ENCODE results near the gene BAIAP2L1. TPM values are rescaled to one million over a fixed set of nuclear protein-coding genes. Genes with fewer than 3 reads are reported as not detected.

The BAIAP2L1 gene
- total RNA-seq, 2 experiments from 2014 or later: 0.33 to 0.61 TPM

GRCh38 chr7:98295467-98296192 lies 105.3 kb downstream of the BAIAP2L1 start:
- no peak for TF ChIP-seq CTCF (IDR thresholded peaks at IDR 0.05)
- no peaks in the 10 kb centered on the region for H3K9me3 Mint-ChIP-seq
- no peak overlapping the region for H3K27ac ChIP-seq (ENCODE audit: low read depth in 1 of 2, low read length in 2 of 2)
- DNase-seq (no peak), ATAC-seq (ENCODE audit: poor library complexity) (no peak)
- H3K4me3 Mint-ChIP-seq: no peak overlapping the region
- CTCF ChIA-PET: no interaction called here
- peaks cover 14% of the 10 kb centered on the region for H3K36me3 Mint-ChIP-seq (ENCODE audit: low read depth)
- POLR2A ChIA-PET: no interaction called here
- H3K4me3 ChIP-seq (ENCODE audit: low read length): no peak overlapping the region
- intact Hi-C loops (cut with DNase I, micrococcal nuclease): loop anchor here (5.0 to 10.0 kb wide), 2 partner anchors 449 to 452 kb away; no protein-coding TSS in a partner anchor
- H3K4me1 ChIP-seq (ENCODE audit: insufficient read depth, low read length): no peaks in the 10 kb centered on the region
- no peaks in the 10 kb centered on the region for H3K27me3 Mint-ChIP-seq
- peaks cover 21% of the 10 kb centered on the region for H3K36me3 ChIP-seq (ENCODE audit: insufficient read depth, low read length)
- no peaks in the 10 kb centered on the region for H3K4me1 Mint-ChIP-seq (ENCODE audit: low read depth)
- no peaks in the 10 kb centered on the region for H3K9me3 ChIP-seq (ENCODE audit: control insufficient read depth in 1 of 2, insufficient read depth in 1 of 2, low read length in 2 of 2)
- no peak overlapping the region for H3K27ac Mint-ChIP-seq
- no peaks in the 10 kb centered on the region for H3K27me3 ChIP-seq (ENCODE audit: control insufficient read depth in 1 of 2, insufficient read depth in 2 of 2, low read length in 2 of 2)

GRCh38 chr7:98294798-98295382 lies 106.0 kb downstream of the BAIAP2L1 start:
- POLR2A ChIA-PET: no interaction called here
- DNase-seq (peak in 4 of 14 experiments; percentile 15 to 48 (median 36)), ATAC-seq (ENCODE audit: poor library complexity) (peak; percentile 51)
- CTCF ChIA-PET: no interaction called here
- Histone ChIP-seq H3K36me3 (ENCODE audit: insufficient read depth, low read length) (peaks cover 21% of the 10 kb centered on the region), H3K4me3 (ENCODE audit: low read length) (no peak overlapping the region), H3K27ac (ENCODE audit: low read depth in 1 of 2, low read length in 2 of 2) (no peak overlapping the region), H3K4me1 (ENCODE audit: insufficient read depth, low read length) (no peaks in the 10 kb centered on the region), H3K9me3 (ENCODE audit: control insufficient read depth in 1 of 2, insufficient read depth in 1 of 2, low read length in 2 of 2) (no peaks in the 10 kb centered on the region), H3K27me3 (ENCODE audit: control insufficient read depth in 1 of 2, insufficient read depth in 2 of 2, low read length in 2 of 2) (no peaks in the 10 kb centered on the region)
- intact Hi-C loops (cut with DNase I, micrococcal nuclease): loop anchor here (5.0 to 10.0 kb wide), 2 partner anchors 450 to 452 kb away; no protein-coding TSS in a partner anchor
- Mint-ChIP-seq H3K27ac (no peak overlapping the region), H3K4me3 (no peak overlapping the region), H3K9me3 (no peaks in the 10 kb centered on the region), H3K4me1 (ENCODE audit: low read depth) (no peaks in the 10 kb centered on the region), H3K36me3 (ENCODE audit: low read depth) (peaks cover 14% of the 10 kb centered on the region), H3K27me3 (no peaks in the 10 kb centered on the region)
- peak; percentile 19 for TF ChIP-seq CTCF (IDR thresholded peaks at IDR 0.05)

- H3K27ac Mint-ChIP-seq: no peak overlapping the region
- TF ChIP-seq CTCF (IDR thresholded peaks at IDR 0.05): no peak
Observed at GRCh38 chr7:98294326-98294725, 106.6 kb downstream of the BAIAP2L1 start.

More at GRCh38 chr7:98294326-98294725, 106.6 kb downstream of the BAIAP2L1 start:
- intact Hi-C loops (cut with DNase I, micrococcal nuclease): loop anchor here in 1 of 2 experiments (10.0 kb wide), 1 partner anchor 450 kb away; no protein-coding TSS in a partner anchor
- DNase-seq (no peak), ATAC-seq (ENCODE audit: poor library complexity) (no peak)
- no peak overlapping the region for H3K27ac ChIP-seq (ENCODE audit: low read depth in 1 of 2, low read length in 2 of 2)
- H3K4me3 ChIP-seq (ENCODE audit: low read length): no peak overlapping the region
- no peaks in the 10 kb centered on the region for H3K9me3 Mint-ChIP-seq
- no peaks in the 10 kb centered on the region for H3K4me1 Mint-ChIP-seq (ENCODE audit: low read depth)
- H3K4me3 Mint-ChIP-seq: no peak overlapping the region
- ChIA-PET CTCF (no interaction called here), POLR2A (no interaction called here)
- peaks cover 14% of the 10 kb centered on the region for H3K36me3 Mint-ChIP-seq (ENCODE audit: low read depth)
- no peaks in the 10 kb centered on the region for H3K27me3 Mint-ChIP-seq
- no peaks in the 10 kb centered on the region for H3K9me3 ChIP-seq (ENCODE audit: control insufficient read depth in 1 of 2, insufficient read depth in 1 of 2, low read length in 2 of 2)
- H3K4me1 ChIP-seq (ENCODE audit: insufficient read depth, low read length): no peaks in the 10 kb centered on the region
- H3K27me3 ChIP-seq (ENCODE audit: control insufficient read depth in 1 of 2, insufficient read depth in 2 of 2, low read length in 2 of 2): no peaks in the 10 kb centered on the region
- peaks cover 21% of the 10 kb centered on the region for H3K36me3 ChIP-seq (ENCODE audit: insufficient read depth, low read length)

Data from CD4-positive, alpha-beta T cell (primary cell).